SK-N-SH (cell line): ENCODE results near the gene BNC2. TPM values are rescaled to one million over a fixed set of nuclear protein-coding genes. Genes with fewer than 3 reads are reported as not detected.

Experiments used
- CTCF ChIA-PET: fragments of 300-600, 350-600 bp; formaldehyde crosslinking; extraction: SDS; loops from one replicate; lab custom pipeline; 2021; lab: Yijun Ruan, JAX
- POLR2A ChIA-PET: fragments of 350-600 bp; sonication (Branson Sonifier 250); formaldehyde crosslinking; extraction: SDS; loops from one replicate; lab custom pipeline; 2020; ENCODE audit warnings: antibody characterized with exemption, inconsistent platforms; lab: Yijun Ruan, JAX
- DNase-seq: peaks from one replicate; pipeline ENCODE4 v3.0.0; 2012
- H2AFZ ChIP-seq: fragments of 200-600 bp; sonication (generic); 2 replicates; pipeline ENCODE4 v1.8.1; 2016; ENCODE audit warnings: antibody characterized with exemption, mild to moderate bottlenecking, low read depth
- H3F3A ChIP-seq: fragments of 200-600 bp; sonication (generic); replicated peaks from 2 replicates; pipeline ENCODE3; 2016; ENCODE audit warnings: antibody characterized with exemption, mild to moderate bottlenecking; ENCODE audit not compliant: insufficient read depth
- H3K27ac ChIP-seq, 2 experiments: fragments of 200-500 bp in 1 of 2; fragments of 200-600 bp in 1 of 2; sonication (Bioruptor generic) in 1 of 2; sonication (generic), shearing (Covaris generic) in 1 of 2; 2 replicates each; pipeline versions ENCODE4 v1.5.1 to v1.6.1; 2014 to 2016; ENCODE audit warnings: low read depth in 2 of 2, inconsistent platforms in 1 of 2, low read length in 1 of 2, mild to moderate bottlenecking in 1 of 2, mixed read lengths in 1 of 2
- H3K27me3 ChIP-seq: fragments of 200-600 bp; sonication (generic), shearing (Covaris generic); 2 replicates; pipeline ENCODE4 v1.6.1; 2016; ENCODE audit warnings: mixed run types; ENCODE audit not compliant: insufficient read depth
- H3K36me3 ChIP-seq, 2 experiments: fragments of 200-500 bp in 1 of 2; fragments of 200-600 bp in 1 of 2; sonication (Bioruptor generic) in 1 of 2; sonication (generic) in 1 of 2; replicated peaks in 1 of 2; 2 replicates each; pipeline versions ENCODE3 to v1.5.1; 2014 to 2016; ENCODE audit warnings: low read length in 1 of 2, mild to moderate bottlenecking in 1 of 2; ENCODE audit not compliant: insufficient read depth in 2 of 2, control insufficient read depth in 1 of 2
- H3K4me1 ChIP-seq, 2 experiments: fragments of 200-500 bp in 1 of 2; fragments of 200-600 bp in 1 of 2; sonication (Bioruptor generic) in 1 of 2; sonication (generic), shearing (Covaris generic) in 1 of 2; 2 replicates each; pipeline versions ENCODE4 v1.5.1 to v1.6.1; 2014 to 2016; ENCODE audit warnings: low read depth in 1 of 2, low read length in 1 of 2, mixed run types in 1 of 2; ENCODE audit not compliant: insufficient read depth in 2 of 2, control insufficient read depth in 1 of 2
- H3K4me2 ChIP-seq: fragments of 200-600 bp; sonication (generic), shearing (Covaris generic); 2 replicates; pipeline ENCODE4 v1.6.1; 2017; ENCODE audit warnings: mixed run types
- H3K4me3 ChIP-seq, 2 experiments: fragments of 200-500 bp in 1 of 2; fragments of 200-600 bp in 1 of 2; sonication (Bioruptor generic) in 1 of 2; sonication (generic), shearing (Covaris generic) in 1 of 2; 2 replicates each; pipeline versions ENCODE4 v1.5.1 to v1.8.1; 2014 to 2016; ENCODE audit warnings: low read depth in 2 of 2, inconsistent platforms in 1 of 2, low read length in 1 of 2, mild to moderate bottlenecking in 1 of 2, mixed read lengths in 1 of 2, moderate library complexity in 1 of 2
- H3K79me2 ChIP-seq: fragments of 200-600 bp; sonication (generic); 2 replicates; pipeline ENCODE4 v1.8.1; 2017; ENCODE audit warnings: mild to moderate bottlenecking; ENCODE audit not compliant: insufficient read depth
- H3K9ac ChIP-seq: fragments of 200-600 bp; sonication (generic); 2 replicates; pipeline ENCODE4 v1.6.1; 2017; ENCODE audit warnings: mixed run types
- H3K9me2 ChIP-seq: fragments of 200-600 bp; sonication (generic); 2 replicates; pipeline ENCODE4 v1.6.1; 2017; ENCODE audit warnings: mixed run types
- H3K9me3 ChIP-seq: fragments of 200-600 bp; sonication (generic); 2 replicates; pipeline ENCODE4 v1.6.1; 2017; ENCODE audit warnings: mixed run types, mild to moderate bottlenecking, moderate library complexity
- H4K20me1 ChIP-seq: fragments of 200-600 bp; sonication (generic); 2 replicates; pipeline ENCODE4 v1.6.1; 2017; ENCODE audit warnings: mild to moderate bottlenecking, mixed run types; ENCODE audit not compliant: insufficient read depth
- CHD2 ChIP-seq: fragments of 150-350 bp; IDR thresholded peaks from 2 replicates; pipeline ENCODE4 v1.6.1; 2018; ENCODE audit warnings: low read length; ENCODE audit not compliant: partially characterized antibody
- ELF1 ChIP-seq: IDR thresholded peaks from 2 replicates; pipeline ENCODE4 v1.4.0; 2012
- EP300 ChIP-seq, 2 experiments: IDR thresholded peaks; 2 replicates each; pipeline versions ENCODE4 v1.4.0 to v1.6.1; 2012; ENCODE audit warnings: borderline replicate concordance in 1 of 2, low read depth in 1 of 2, low read length in 1 of 2
- EZH2phosphoT487 ChIP-seq: fragments of 200-600 bp; sonication (generic); IDR thresholded peaks from 2 replicates; pipeline ENCODE4 v1.6.1; 2017; ENCODE audit warnings: low read depth, mixed run types, mild to moderate bottlenecking, antibody characterized with exemption, moderate library complexity, borderline replicate concordance
- FOSL2 ChIP-seq: IDR thresholded peaks from 2 replicates; pipeline ENCODE4 v1.4.0; 2012; ENCODE audit warnings: low read depth, mild to moderate bottlenecking, moderate library complexity, borderline replicate concordance
- FOXJ3 ChIP-seq: sonication (generic); formaldehyde crosslinking; IDR thresholded peaks from 2 replicates; pipeline ENCODE4 v1.5.1; 2020; ENCODE audit warnings: mild to moderate bottlenecking, missing genetic modification reagents
- FOXM1 ChIP-seq: IDR thresholded peaks from 2 replicates; pipeline ENCODE4 v1.4.0; 2012; ENCODE audit warnings: low read depth, mild to moderate bottlenecking
- GATA2 ChIP-seq: sonication (generic); formaldehyde crosslinking; IDR thresholded peaks from 2 replicates; pipeline ENCODE4 v1.5.0; 2020; ENCODE audit warnings: mild to moderate bottlenecking, missing genetic modification reagents
- JUND ChIP-seq: IDR thresholded peaks from 2 replicates; pipeline ENCODE4 v1.4.0; 2012
- MEF2A ChIP-seq: IDR thresholded peaks from 2 replicates; pipeline ENCODE4 v1.4.0; 2012; ENCODE audit warnings: low read depth, borderline replicate concordance
- NFIC ChIP-seq: IDR thresholded peaks from 2 replicates; pipeline ENCODE4 v1.4.0; 2012; ENCODE audit warnings: borderline replicate concordance
- NRF1 ChIP-seq: IDR thresholded peaks from 2 replicates; pipeline ENCODE4 v1.6.1; 2012; ENCODE audit warnings: low read depth, mild to moderate bottlenecking, low read length
- POLR2AphosphoS5 ChIP-seq: IDR thresholded peaks from 2 replicates; pipeline ENCODE4 v1.6.1; 2012; ENCODE audit warnings: low read depth, low read length
- REST ChIP-seq: IDR thresholded peaks from 2 replicates; pipeline ENCODE4 v1.6.1; 2012; ENCODE audit warnings: mild to moderate bottlenecking, low read depth, low read length, moderate library complexity
- RFX5 ChIP-seq: IDR thresholded peaks from 2 replicates; pipeline ENCODE4 v1.6.1; 2012; ENCODE audit warnings: mild to moderate bottlenecking, improper control_type of control experiment, low read length
- RXRA ChIP-seq: IDR thresholded peaks from 2 replicates; pipeline ENCODE4 v1.4.0; 2012; ENCODE audit warnings: low read depth, mild to moderate bottlenecking, borderline replicate concordance
- TCF12 ChIP-seq: IDR thresholded peaks from 2 replicates; pipeline ENCODE4 v1.4.0; 2012
- TEAD4 ChIP-seq: IDR thresholded peaks from 2 replicates; pipeline ENCODE4 v1.4.0; 2012; ENCODE audit warnings: mild to moderate bottlenecking, borderline replicate concordance; ENCODE audit not compliant: insufficient read depth
- WGBS: methylation state at CpG from one replicate; pipeline ENCODE4 v1.1.6; 2017; ENCODE audit warnings: low lambda C conversion rate; 5-methylcytosine and 5-hydroxymethylcytosine counted together
- polyA plus RNA-seq, 3 experiments: library from polyadenylated mRNA; depleted of rRNA; stranded (reverse); fragments of >200 nt; gene quantifications; 2 replicates each; pipeline ENCODE4 v1.2.3, GENCODE V29; 2012
- TF ChIP-seq, protein P1 (sequence below): IDR thresholded peaks from 2 replicates; pipeline ENCODE4; 2012
- TF ChIP-seq, protein P2 (sequence below): IDR thresholded peaks from 2 replicates; pipeline ENCODE4 v1.4.0; 2012; ENCODE audit warnings: low read depth

Gene BNC2
- polyA plus RNA-seq, 1 of the 3 experiments (the other 2 are of a cell fraction), result 8.8 TPM

GRCh38 chr9:16501141-16501540 is 369.3 kb downstream of the BNC2 start:
- Histone ChIP-seq H3K27me3 (no peaks in the 10 kb centered on the region), H3K4me3 (no peak overlapping the region), H3K9me2 (no peaks in the 10 kb centered on the region), H3K27ac (peak overlapping the region in 1 of 2 experiments; percentile 78; a peak in 2 of 4 replicates), H3K4me2 (peak overlapping the region; percentile 24; the same call in 1 of the 2 replicates), H3K9ac (0 out of 2 replicates have a peak overlapping the region, but pooled peaks have one; percentile 3), H3F3A (peaks cover 44% of the 10 kb centered on the region), H3K9me3 (no peaks in the 10 kb centered on the region), H2AFZ (no peak overlapping the region), H4K20me1 (no peaks in the 10 kb centered on the region), H3K4me1 (peaks cover 0 to 53% of the 10 kb centered on the region in 2 experiments; a peak in 3 of 4 replicates), H3K36me3 (no peaks in the 10 kb centered on the region), H3K79me2 (peaks cover 23% of the 10 kb centered on the region)
- 23% methylated on average over 2 of the region's 2 CpGs for WGBS
- TF ChIP-seq MEF2A, result 0 out of 2 replicates have a peak, but pooled peaks have one; percentile 4
- no peak for TF ChIP-seq GATA2 (CRISPR knock-in tag)
- TF ChIP-seq TEAD4, result peak; percentile 81
- 0 out of 2 replicates have a peak, but pooled peaks have one; percentile 40 for TF ChIP-seq FOXM1
- peak; percentile 81 for TF ChIP-seq JUND
- TF ChIP-seq, protein P1, sequence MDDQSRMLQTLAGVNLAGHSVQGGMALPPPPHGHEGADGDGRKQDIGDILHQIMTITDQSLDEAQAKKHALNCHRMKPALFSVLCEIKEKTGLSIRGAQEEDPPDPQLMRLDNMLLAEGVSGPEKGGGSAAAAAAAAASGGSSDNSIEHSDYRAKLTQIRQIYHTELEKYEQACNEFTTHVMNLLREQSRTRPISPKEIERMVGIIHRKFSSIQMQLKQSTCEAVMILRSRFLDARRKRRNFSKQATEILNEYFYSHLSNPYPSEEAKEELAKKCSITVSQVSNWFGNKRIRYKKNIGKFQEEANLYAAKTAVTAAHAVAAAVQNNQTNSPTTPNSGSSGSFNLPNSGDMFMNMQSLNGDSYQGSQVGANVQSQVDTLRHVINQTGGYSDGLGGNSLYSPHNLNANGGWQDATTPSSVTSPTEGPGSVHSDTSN, result peak; percentile 93
- no peak for TF ChIP-seq NRF1
- peak; percentile 59; the same call in 1 of the 2 replicates for TF ChIP-seq RXRA
- TF ChIP-seq FOSL2, result peak; percentile 86
- peak; percentile 48; the same call in 1 of the 2 replicates for TF ChIP-seq POLR2AphosphoS5
- no peak for TF ChIP-seq CHD2
- TF ChIP-seq RFX5, result no peak
- TF ChIP-seq TCF12, result peak; percentile 84
- no peak for TF ChIP-seq REST
- TF ChIP-seq NFIC, result peak; percentile 41; the same call in 1 of the 2 replicates
- TF ChIP-seq EZH2phosphoT487, result no peak
- peak in 1 of 2 experiments; percentile 87; a peak in 2 of 4 replicates for TF ChIP-seq EP300 (IDR thresholded peaks at IDR 0.05; ENCODE audit: borderline replicate concordance in 1 of 2, low read depth in 1 of 2, low read length in 1 of 2)
- no peak for TF ChIP-seq ELF1
- TF ChIP-seq, protein P2, sequence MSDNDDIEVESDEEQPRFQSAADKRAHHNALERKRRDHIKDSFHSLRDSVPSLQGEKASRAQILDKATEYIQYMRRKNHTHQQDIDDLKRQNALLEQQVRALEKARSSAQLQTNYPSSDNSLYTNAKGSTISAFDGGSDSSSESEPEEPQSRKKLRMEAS, result no peak
- TF ChIP-seq FOXJ3 (CRISPR knock-in tag), result no peak
- no peak for DNase-seq
- ChIA-PET CTCF (no interaction called here), POLR2A (no interaction called here)
